ENCODE data around the gene AFAP1L1. TPM values are rescaled to one million over a fixed set of nuclear protein-coding genes. Genes with fewer than 3 reads are reported as not detected.

AFAP1L1 gene
- total RNA-seq, 2 donors from 2014 or later = 0.58 to 0.79 TPM

- Histone ChIP-seq H3K36me3 (ENCODE audit: control insufficient read depth, insufficient read depth, low read length) (no peaks in the 10 kb centered on the region), H3K9ac (ENCODE audit: extremely low read depth, low read length, poor library complexity, severe bottlenecking) (no peak overlapping the region), H3K9me3 (ENCODE audit: control insufficient read depth, low read length) (no peaks in the 10 kb centered on the region), H3K27me3 (ENCODE audit: control insufficient read depth, insufficient read depth, low read length, poor library complexity, severe bottlenecking) (peaks cover 20% of the 10 kb centered on the region), H3K27ac (ENCODE audit: low read depth, low read length) (no peak overlapping the region), H3K4me1 (ENCODE audit: control insufficient read depth, insufficient read depth, low read length) (no peaks in the 10 kb centered on the region), H3K4me3 (ENCODE audit: low read length) (no peak overlapping the region)
- H3K36me3 Mint-ChIP-seq (ENCODE audit: low read depth) = no peaks in the 10 kb centered on the region
- no peaks in the 10 kb centered on the region for H3K9me3 Mint-ChIP-seq
- peaks cover 12% of the 10 kb centered on the region for H3K27me3 Mint-ChIP-seq (ENCODE audit: insufficient read depth)
- TF ChIP-seq, protein P1, sequence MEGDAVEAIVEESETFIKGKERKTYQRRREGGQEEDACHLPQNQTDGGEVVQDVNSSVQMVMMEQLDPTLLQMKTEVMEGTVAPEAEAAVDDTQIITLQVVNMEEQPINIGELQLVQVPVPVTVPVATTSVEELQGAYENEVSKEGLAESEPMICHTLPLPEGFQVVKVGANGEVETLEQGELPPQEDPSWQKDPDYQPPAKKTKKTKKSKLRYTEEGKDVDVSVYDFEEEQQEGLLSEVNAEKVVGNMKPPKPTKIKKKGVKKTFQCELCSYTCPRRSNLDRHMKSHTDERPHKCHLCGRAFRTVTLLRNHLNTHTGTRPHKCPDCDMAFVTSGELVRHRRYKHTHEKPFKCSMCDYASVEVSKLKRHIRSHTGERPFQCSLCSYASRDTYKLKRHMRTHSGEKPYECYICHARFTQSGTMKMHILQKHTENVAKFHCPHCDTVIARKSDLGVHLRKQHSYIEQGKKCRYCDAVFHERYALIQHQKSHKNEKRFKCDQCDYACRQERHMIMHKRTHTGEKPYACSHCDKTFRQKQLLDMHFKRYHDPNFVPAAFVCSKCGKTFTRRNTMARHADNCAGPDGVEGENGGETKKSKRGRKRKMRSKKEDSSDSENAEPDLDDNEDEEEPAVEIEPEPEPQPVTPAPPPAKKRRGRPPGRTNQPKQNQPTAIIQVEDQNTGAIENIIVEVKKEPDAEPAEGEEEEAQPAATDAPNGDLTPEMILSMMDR (conservative IDR thresholded peaks at IDR 0.05) = no peak
- WGBS, 2 experiments (ENCODE audit: insufficient coverage in 1 of 2, insufficient read length in 1 of 2) = 83 to 91% methylated on average over 1 of the region's 1 CpG
- H3K4me3 Mint-ChIP-seq = no peak overlapping the region
- H3K4me1 Mint-ChIP-seq = no peaks in the 10 kb centered on the region
- H3K27ac Mint-ChIP-seq = no peak overlapping the region
- DNase-seq = no peak
Observed at GRCh38 chr5:149298163-149298562, 26.5 kb downstream of the AFAP1L1 start.

- DNase-seq = no peak
- Histone ChIP-seq H3K36me3 (ENCODE audit: control insufficient read depth, insufficient read depth, low read length) (no peaks in the 10 kb centered on the region), H3K4me1 (ENCODE audit: control insufficient read depth, insufficient read depth, low read length) (no peaks in the 10 kb centered on the region), H3K9me3 (ENCODE audit: control insufficient read depth, low read length) (no peaks in the 10 kb centered on the region), H3K9ac (ENCODE audit: extremely low read depth, low read length, poor library complexity, severe bottlenecking) (no peak overlapping the region), H3K27ac (ENCODE audit: low read depth, low read length) (no peak overlapping the region), H3K27me3 (ENCODE audit: control insufficient read depth, insufficient read depth, low read length, poor library complexity, severe bottlenecking) (peaks cover 12% of the 10 kb centered on the region), H3K4me3 (ENCODE audit: low read length) (no peak overlapping the region)
- H3K36me3 Mint-ChIP-seq (ENCODE audit: low read depth) = no peaks in the 10 kb centered on the region
- WGBS, 2 experiments (ENCODE audit: insufficient coverage in 1 of 2, insufficient read length in 1 of 2) = 88 to 90% methylated on average over 7 to 11 of the region's 11 CpGs
- H3K9me3 Mint-ChIP-seq = no peaks in the 10 kb centered on the region
- H3K4me3 Mint-ChIP-seq = no peak overlapping the region
- TF ChIP-seq, protein P1 (conservative IDR thresholded peaks at IDR 0.05) = no peak
- peaks cover 10% of the 10 kb centered on the region for H3K27me3 Mint-ChIP-seq (ENCODE audit: insufficient read depth)
- H3K27ac Mint-ChIP-seq = no peak overlapping the region
- no peaks in the 10 kb centered on the region for H3K4me1 Mint-ChIP-seq
Observed at GRCh38 chr5:149298842-149299404, 27.3 kb downstream of the AFAP1L1 start.

GRCh38 chr5:149299451-149300054 is 27.9 kb downstream of the AFAP1L1 start:
- Histone ChIP-seq H3K4me3 (ENCODE audit: low read length) (no peak overlapping the region), H3K4me1 (ENCODE audit: control insufficient read depth, insufficient read depth, low read length) (no peaks in the 10 kb centered on the region), H3K9ac (ENCODE audit: extremely low read depth, low read length, poor library complexity, severe bottlenecking) (no peak overlapping the region), H3K36me3 (ENCODE audit: control insufficient read depth, insufficient read depth, low read length) (no peaks in the 10 kb centered on the region), H3K27me3 (ENCODE audit: control insufficient read depth, insufficient read depth, low read length, poor library complexity, severe bottlenecking) (peaks cover 7% of the 10 kb centered on the region), H3K9me3 (ENCODE audit: control insufficient read depth, low read length) (no peaks in the 10 kb centered on the region), H3K27ac (ENCODE audit: low read depth, low read length) (no peak overlapping the region)
- Mint-ChIP-seq H3K4me1 (no peaks in the 10 kb centered on the region), H3K27ac (no peak overlapping the region), H3K36me3 (ENCODE audit: low read depth) (no peaks in the 10 kb centered on the region), H3K27me3 (ENCODE audit: insufficient read depth) (peaks cover 10% of the 10 kb centered on the region), H3K9me3 (no peaks in the 10 kb centered on the region), H3K4me3 (no peak overlapping the region)
- no peak for DNase-seq
- TF ChIP-seq, protein P1 (conservative IDR thresholded peaks at IDR 0.05) = no peak
- 93 to 96% methylated on average over 7 to 14 of the region's 14 CpGs for WGBS, 2 experiments (ENCODE audit: insufficient coverage in 1 of 2, insufficient read length in 1 of 2)

All from endodermal cell (in vitro differentiated cells).